OCI-LY3 (cell line): ENCODE measurements around the gene ODC1.

Experiments
- EZH2phosphoT487 ChIP-seq: fragments of 200-600 bp; shearing (Covaris generic); IDR thresholded peaks from 2 replicates; pipeline ENCODE4 v1.6.1; 2018; ENCODE audit warnings: antibody characterized with exemption, mixed run types, low read depth
- TF ChIP-seq, protein P1 (sequence below): fragments of 200-600, 300-600 bp; sonication (generic); IDR thresholded peaks from 2 replicates; pipeline ENCODE4 v1.5.1; 2014; ENCODE audit warnings: antibody characterized with exemption, low read length, low read depth

DNA sequence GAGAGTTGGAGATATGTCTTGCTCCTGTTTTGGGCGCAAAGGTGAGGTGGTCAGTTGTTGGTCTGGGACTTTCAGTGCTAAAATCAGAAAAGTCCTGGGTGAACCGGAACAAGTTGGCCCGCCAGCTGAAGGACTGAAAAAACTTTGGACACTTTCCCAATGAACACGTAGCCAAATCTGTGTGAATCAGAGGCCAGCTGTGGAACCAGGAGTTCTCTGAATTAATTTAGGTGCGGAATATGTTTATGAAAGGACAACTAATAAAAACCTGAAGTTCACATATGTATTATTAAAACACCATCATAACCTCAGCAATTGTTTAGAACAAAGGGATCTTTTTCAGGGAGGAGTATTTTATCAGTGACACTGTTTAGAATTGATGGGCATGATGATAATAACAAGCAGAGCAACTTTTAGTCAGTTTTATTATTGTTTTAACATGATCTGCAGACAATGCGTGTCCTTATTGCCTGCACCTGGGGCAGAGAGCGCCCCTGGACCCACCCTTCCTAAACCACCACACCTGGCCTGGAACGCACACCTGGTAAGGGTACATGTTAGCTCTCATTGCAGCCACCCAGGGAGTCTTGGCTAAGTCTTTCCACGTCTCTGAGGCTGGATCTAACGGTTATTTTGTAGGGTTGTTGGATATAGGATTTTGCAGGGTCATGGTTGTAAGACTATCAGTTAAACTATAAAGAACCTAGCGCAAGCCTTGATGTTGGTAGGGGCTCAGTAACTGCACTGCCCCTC, 9.9 kb upstream of the ODC1 start:
- TF ChIP-seq EZH2phosphoT487 = no peak
- TF ChIP-seq, protein P1, sequence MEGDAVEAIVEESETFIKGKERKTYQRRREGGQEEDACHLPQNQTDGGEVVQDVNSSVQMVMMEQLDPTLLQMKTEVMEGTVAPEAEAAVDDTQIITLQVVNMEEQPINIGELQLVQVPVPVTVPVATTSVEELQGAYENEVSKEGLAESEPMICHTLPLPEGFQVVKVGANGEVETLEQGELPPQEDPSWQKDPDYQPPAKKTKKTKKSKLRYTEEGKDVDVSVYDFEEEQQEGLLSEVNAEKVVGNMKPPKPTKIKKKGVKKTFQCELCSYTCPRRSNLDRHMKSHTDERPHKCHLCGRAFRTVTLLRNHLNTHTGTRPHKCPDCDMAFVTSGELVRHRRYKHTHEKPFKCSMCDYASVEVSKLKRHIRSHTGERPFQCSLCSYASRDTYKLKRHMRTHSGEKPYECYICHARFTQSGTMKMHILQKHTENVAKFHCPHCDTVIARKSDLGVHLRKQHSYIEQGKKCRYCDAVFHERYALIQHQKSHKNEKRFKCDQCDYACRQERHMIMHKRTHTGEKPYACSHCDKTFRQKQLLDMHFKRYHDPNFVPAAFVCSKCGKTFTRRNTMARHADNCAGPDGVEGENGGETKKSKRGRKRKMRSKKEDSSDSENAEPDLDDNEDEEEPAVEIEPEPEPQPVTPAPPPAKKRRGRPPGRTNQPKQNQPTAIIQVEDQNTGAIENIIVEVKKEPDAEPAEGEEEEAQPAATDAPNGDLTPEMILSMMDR = no peak
